ENCODE results near the gene ZNRF2. TPM values are rescaled to one million over a fixed set of nuclear protein-coding genes. Genes with fewer than 3 reads are reported as not detected.

ZNRF2 gene
- 10 to 100 TPM; 36.1 to 42.5 TPM for total RNA-seq

DNA sequence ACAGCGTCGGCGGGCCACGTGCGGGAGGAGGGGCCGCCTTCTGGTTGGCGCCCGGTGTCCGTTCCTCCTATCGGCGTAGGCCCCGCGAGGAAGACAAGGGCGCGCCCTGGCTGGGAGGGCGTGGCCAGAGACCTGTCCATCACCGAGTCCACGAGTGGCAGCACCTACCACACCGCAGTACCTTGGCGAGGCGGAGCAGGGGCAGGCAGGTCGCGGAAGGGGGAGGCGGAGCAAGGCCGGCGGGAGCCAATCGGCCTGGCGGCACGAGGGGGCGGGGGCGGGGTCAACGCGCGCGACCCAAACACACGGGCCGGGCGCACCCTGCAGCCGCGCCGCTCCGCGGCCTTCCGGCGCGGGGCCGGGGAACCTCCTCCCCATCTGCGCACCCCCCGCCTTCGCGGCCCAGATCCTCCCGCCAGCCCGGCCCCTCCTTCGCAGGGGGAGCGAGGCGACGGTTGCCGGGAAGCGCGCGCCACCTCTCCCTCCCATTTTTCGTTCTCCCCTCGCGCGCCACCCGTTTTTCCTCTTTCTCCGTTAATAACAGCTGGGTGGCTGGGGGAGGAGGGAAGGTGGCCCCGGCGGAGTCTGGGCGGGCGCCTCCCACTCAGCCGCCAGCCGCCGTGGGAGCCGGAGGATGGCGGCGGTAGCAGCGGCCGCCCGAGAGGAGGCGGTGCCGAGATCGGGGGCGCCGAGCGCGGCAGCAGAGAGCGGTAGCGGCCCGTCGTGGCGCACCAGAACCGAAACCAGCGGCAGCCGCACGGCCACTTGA lies at the start of gene ZNRF2:
ZNRF2 (plus strand) TSS at position 300 of the 769 bp plus-strand sequence. CDS start 761 bp downstream, outside the sequence.
- no peaks in the 10 kb centered on the region for H3K36me3 ChIP-seq (replicated peaks in 1 of 2; ENCODE audit: insufficient read depth in 1 of 2, low read depth in 2 of 2)
- intact Hi-C loops (cut with DNase I), result no loop called here
- H3K9me3 ChIP-seq, result no peaks in the 10 kb centered on the region
- ATAC-seq (peak; percentile 90), DNase-seq (peak; percentile 99 to 100 (median 100))
- H3K27me3 ChIP-seq, result no peaks in the 10 kb centered on the region
- peaks cover 20% of the 10 kb centered on the region for H3K4me1 ChIP-seq
- peak within 1 kb of the TSS; percentile 41 to 78 for H3K4me3 ChIP-seq
- 0% methylated on average over 26 to 80 of the region's 96 CpGs for WGBS, 2 donors
- H3K27ac ChIP-seq, result peak within 1 kb of the TSS; percentile 98 to 100 (median 99)
- TF ChIP-seq POLR2A (IDR thresholded peaks at IDR 0.05) (peak; percentile 83 to 88 (median 88)), CTCF (IDR thresholded peaks at IDR 0.05) (peak; percentile 26 to 64 (median 42))

DNA sequence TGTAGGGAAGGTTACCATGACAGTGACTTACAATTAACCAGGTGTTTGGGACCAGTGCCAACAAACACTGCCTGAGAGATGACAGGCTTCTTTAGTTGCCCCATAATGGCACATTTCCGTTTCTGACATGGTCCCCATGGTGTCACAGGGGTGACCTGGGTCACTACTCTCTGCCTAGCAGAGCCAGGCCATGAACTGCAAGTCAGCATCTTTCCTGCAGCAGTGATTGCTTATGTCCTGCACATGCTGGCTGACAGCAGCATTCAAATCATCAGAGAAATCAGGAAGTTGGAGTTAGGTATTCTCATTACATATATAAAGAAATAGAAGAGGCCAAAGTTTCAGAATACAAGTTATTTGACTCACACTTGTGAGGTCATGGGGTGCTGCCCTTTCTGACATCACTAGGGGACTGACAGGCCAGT lies 47.1 kb upstream of the ZNRF2 start:
- H3K27me3 ChIP-seq, result no peaks in the 10 kb centered on the region
- 44% methylated on average over 1 of the region's 1 CpG; no CpG with 5 or more reads in 1 of the 2 donors for WGBS, 2 donors
- ATAC-seq (no peak), DNase-seq (peak in 2 of 4 donors; percentile 26 to 59)
- no peak overlapping the region for H3K4me3 ChIP-seq
- intact Hi-C loops (cut with DNase I), result no loop called here
- H3K9me3 ChIP-seq, result no peaks in the 10 kb centered on the region
- TF ChIP-seq POLR2A (IDR thresholded peaks at IDR 0.05), result no peak
- no peak for TF ChIP-seq CTCF (IDR thresholded peaks at IDR 0.05)
- no peak overlapping the region for H3K27ac ChIP-seq
- peaks cover 15% of the 10 kb centered on the region for H3K4me1 ChIP-seq
- no peaks in the 10 kb centered on the region for H3K36me3 ChIP-seq (replicated peaks in 1 of 2; ENCODE audit: insufficient read depth in 1 of 2, low read depth in 2 of 2)

GRCh38 chr7:30238721-30239441 lies 45.5 kb upstream of the ZNRF2 start:
- TF ChIP-seq CTCF (IDR thresholded peaks at IDR 0.05) (no peak), POLR2A (IDR thresholded peaks at IDR 0.05) (no peak)
- Histone ChIP-seq H3K4me3 (no peak overlapping the region), H3K36me3 (replicated peaks in 1 of 2; ENCODE audit: insufficient read depth in 1 of 2, low read depth in 2 of 2) (no peaks in the 10 kb centered on the region), H3K4me1 (peaks cover 25% of the 10 kb centered on the region), H3K27ac (peak overlapping the region; percentile 22 to 68 (median 32)), H3K9me3 (no peaks in the 10 kb centered on the region), H3K27me3 (no peaks in the 10 kb centered on the region)
- ATAC-seq (peak; percentile 88), DNase-seq (peak; percentile 85 to 91 (median 90))
- intact Hi-C loops (cut with DNase I), result no loop called here

GRCh38 chr7:30240106-30240800 lies 44.1 kb upstream of the ZNRF2 start:
- ATAC-seq (no peak), DNase-seq (no peak)
- no peak for TF ChIP-seq POLR2A (IDR thresholded peaks at IDR 0.05)
- TF ChIP-seq CTCF (IDR thresholded peaks at IDR 0.05), result no peak
- Histone ChIP-seq H3K9me3 (no peaks in the 10 kb centered on the region), H3K36me3 (replicated peaks in 1 of 2; ENCODE audit: insufficient read depth in 1 of 2, low read depth in 2 of 2) (no peaks in the 10 kb centered on the region), H3K4me3 (no peak overlapping the region), H3K4me1 (peaks cover 25% of the 10 kb centered on the region), H3K27me3 (no peaks in the 10 kb centered on the region), H3K27ac (no peak overlapping the region)
- WGBS, 2 donors, result 75 to 88% methylated on average over 6 of the region's 6 CpGs
- intact Hi-C loops (cut with DNase I), result no loop called here

All from body of pancreas (tissue), 4 donors.